GM12892 (cell line): ENCODE data around the gene SELENOP. TPM values are rescaled to one million over a fixed set of nuclear protein-coding genes. Genes with fewer than 3 reads are reported as not detected.
"Not testable (repeated sequence)": the region's sequence is repeated elsewhere in the genome, so short reads cannot be mapped to it uniquely, and the experiment has no call there.

Experiments
- DNase-seq: peaks from one replicate; pipeline ENCODE4 v3.0.0; 2011; ENCODE audit not compliant: insufficient read length
- FAIRE-seq: peaks from 2 replicates; lab custom pipeline; 2011; peaks lifted over from hg19 to GRCh38; lab: Jason Lieb, UNC
- POLR2A ChIP-seq: IDR thresholded peaks from 2 replicates; pipeline ENCODE4 v1.6.1; 2011; ENCODE audit warnings: low read depth, low read length, control low read depth
- POLR2AphosphoS5 ChIP-seq: IDR thresholded peaks from 2 replicates; pipeline ENCODE4 v1.6.1; 2011; ENCODE audit warnings: low read depth, low read length, control low read depth
- TAF1 ChIP-seq: IDR thresholded peaks from 2 replicates; pipeline ENCODE4 v1.6.1; 2011; ENCODE audit warnings: low read depth, mild to moderate bottlenecking, control low read depth, low read length, borderline replicate concordance
- polyA plus RNA-seq: library from polyadenylated mRNA; unstranded; fragments of >200 nt; gene quantifications from one replicate; pipeline ENCODE4 v1.2.1, GENCODE V29; 2012; ENCODE audit warnings: missing spikeins, inconsistent platforms; ENCODE audit not compliant: missing spikeins

SELENOP gene, protein sequence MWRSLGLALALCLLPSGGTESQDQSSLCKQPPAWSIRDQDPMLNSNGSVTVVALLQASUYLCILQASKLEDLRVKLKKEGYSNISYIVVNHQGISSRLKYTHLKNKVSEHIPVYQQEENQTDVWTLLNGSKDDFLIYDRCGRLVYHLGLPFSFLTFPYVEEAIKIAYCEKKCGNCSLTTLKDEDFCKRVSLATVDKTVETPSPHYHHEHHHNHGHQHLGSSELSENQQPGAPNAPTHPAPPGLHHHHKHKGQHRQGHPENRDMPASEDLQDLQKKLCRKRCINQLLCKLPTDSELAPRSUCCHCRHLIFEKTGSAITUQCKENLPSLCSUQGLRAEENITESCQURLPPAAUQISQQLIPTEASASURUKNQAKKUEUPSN
- polyA plus RNA-seq, result 0.98 TPM

- FAIRE-seq (no peak), DNase-seq (no peak)
- TF ChIP-seq POLR2A (no peak), POLR2AphosphoS5 (no peak), TAF1 (no peak)
These were observed at the start of gene SELENOP for GRCh38 chr5:42811591-42812446. SELENOP (minus strand) TSS chr5:42811892; CDS start chr5:42808353, 3,539 bp downstream.

GRCh38 chr5:42858687-42859086 is 47.0 kb upstream of the SELENOP start:
- no peak for FAIRE-seq
- no peak for DNase-seq
- no peak for TF ChIP-seq POLR2AphosphoS5
- no peak for TF ChIP-seq TAF1
- TF ChIP-seq POLR2A, result no peak

DNA sequence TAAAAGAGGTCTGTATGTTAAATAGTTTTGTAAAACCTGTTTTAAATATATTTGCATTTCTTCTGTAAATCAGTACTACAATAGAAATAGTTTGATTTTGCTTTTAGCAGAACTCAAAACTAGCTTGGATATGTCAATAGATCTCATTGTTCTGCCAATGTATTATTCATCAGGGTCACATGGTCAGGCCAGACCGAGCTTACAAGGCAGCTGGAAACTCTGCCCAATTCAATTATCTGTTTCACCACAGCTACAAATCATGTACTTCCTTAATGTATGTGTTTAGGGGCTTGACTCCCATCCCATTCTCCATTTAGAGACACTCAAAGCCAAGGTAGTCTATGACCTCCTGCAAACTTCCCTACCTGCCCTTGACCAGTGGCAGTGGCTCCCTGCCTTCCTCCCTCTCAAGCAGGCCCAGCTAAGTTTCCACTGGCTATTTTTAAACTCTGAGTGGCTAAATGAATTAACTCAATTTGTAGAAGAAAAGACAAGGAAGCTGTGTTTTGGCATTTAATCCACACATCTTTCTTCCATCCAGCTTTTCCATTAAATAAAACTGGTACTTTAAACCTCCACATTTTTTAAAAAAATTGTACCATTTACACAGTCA is 46.4 kb upstream of the SELENOP start:
- FAIRE-seq (no peak), DNase-seq (no peak)
- TF ChIP-seq POLR2A (no peak), TAF1 (no peak), POLR2AphosphoS5 (no peak)

- DNase-seq (no peak), FAIRE-seq (no peak)
- TF ChIP-seq POLR2A (no peak), TAF1 (no peak), POLR2AphosphoS5 (no peak)
These were observed 44.1 kb upstream of the SELENOP start for GRCh38 chr5:42855811-42856210.

DNA sequence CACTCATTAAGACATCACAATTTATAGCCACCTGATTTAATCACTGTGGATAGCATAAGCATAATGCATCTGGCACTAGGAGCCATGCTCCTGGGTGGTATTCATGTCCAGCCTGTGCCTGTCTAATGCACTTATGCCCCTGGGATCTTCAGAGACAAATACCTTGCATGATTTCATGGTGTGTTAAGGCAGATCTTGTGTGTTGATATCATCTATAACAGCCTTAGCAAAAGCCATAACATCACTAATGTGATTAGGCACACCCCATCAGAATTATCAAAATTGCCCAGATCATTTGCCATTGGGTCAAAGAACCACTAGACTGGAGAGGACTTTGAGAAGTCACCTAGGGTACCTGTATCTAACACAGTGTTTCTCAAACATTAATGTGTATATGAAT is 43.7 kb upstream of the SELENOP start:
- no peak for FAIRE-seq
- DNase-seq, result no peak
- no peak for TF ChIP-seq POLR2A
- TF ChIP-seq POLR2AphosphoS5, result no peak
- TF ChIP-seq TAF1, result no peak

- no peak for TF ChIP-seq POLR2AphosphoS5
- TF ChIP-seq TAF1, result no peak
- no peak for TF ChIP-seq POLR2A
- DNase-seq (no peak), FAIRE-seq (no peak)
These were observed 43.1 kb upstream of the SELENOP start for GRCh38 chr5:42854795-42855194.

DNA sequence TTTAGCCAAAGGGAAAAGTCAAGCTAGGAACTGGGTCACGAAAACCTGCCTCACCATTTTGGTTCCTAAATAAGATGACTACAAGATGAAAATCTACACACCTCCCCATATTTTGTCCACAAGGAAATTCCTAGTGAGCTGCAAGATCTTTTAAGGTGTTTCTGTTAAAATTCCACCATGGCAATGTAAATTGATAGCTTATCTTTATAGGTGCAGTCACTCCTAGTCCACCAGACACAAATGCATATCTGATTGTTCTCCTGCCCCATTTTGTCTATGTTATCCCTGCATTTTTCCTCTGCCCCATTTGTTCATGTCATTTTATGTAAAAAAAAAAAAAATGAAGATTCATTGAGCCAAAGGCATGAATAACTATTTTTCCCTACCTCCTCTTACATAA is 41.1 kb upstream of the SELENOP start:
- DNase-seq (no peak), FAIRE-seq (no peak)
- TF ChIP-seq TAF1, result no peak
- TF ChIP-seq POLR2A, result no peak
- no peak for TF ChIP-seq POLR2AphosphoS5

DNA sequence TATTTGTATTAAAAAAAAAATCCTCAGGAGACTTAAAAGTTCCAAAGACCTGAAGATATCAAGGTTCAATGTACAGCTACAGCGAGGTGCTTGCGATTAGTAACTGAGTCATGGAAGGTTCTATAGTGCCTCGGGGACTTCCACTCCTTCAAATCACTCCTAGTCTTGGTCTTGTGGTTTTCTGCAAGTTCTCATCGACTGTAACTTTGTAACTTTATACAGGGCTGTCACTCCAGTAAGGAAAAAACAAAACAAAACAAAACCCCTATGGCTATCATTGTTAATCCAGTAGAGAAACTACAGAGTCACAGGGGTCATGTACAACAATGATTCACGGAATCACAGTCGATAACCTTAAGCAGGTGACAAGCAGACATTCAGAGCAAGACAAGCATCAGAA is 39.8 kb upstream of the SELENOP start:
- DNase-seq, result no peak
- no peak for FAIRE-seq
- TF ChIP-seq POLR2AphosphoS5 (no peak), TAF1 (no peak), POLR2A (no peak)

DNA sequence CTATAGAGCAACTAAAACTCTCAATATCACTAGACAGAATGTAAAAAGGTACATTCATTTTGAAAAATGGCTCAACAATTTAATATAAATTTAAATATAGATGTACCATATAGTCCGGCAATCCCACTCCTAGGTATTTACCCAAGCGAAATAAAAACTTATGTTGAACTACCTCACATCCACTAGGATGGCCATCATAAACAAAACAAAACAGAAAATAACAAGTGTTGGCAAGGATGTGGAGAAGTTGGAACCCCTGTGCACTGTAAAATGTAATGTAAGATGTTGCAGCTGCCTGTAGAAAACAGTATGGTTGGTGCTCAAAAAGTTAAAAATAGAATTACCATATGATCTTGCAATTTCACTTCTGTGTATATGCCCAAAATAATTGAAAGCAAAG is 36.9 kb upstream of the SELENOP start:
- no peak for DNase-seq
- TF ChIP-seq POLR2A (no peak), POLR2AphosphoS5 (no peak), TAF1 (no peak)
- no peak for FAIRE-seq

- not testable (repeated sequence) for DNase-seq, FAIRE-seq
These were observed 32.7 kb upstream of the SELENOP start for GRCh38 chr5:42844408-42844807.

DNA sequence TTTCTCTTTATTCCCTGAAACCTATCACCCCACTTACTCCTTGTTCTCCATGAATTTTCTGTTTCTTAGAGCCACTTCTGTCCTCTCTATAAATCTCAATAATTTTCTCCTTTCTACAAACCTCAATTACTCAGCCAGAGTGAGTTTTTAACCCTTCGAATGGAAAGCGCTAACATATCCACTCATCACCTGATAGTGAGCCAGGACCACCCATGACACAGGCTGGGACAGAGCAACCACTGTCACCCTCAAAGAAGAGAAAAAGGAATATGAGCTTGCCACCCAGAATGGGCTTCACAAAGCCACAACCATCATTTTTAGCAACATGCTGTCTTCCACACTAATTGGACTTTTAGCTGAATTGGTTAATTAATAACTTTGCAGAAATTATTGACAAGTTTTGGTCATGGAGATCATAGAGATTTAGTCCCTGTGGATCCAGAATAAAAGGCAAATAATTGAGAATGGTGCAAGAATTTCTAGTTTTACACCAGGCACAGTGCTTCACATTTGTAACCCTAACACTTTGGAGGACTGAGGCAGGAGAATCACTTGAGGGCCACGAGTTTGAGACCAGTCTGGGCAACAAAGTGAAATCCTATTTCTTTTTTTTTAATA is 32.1 kb upstream of the SELENOP start:
- no peak for TF ChIP-seq TAF1
- no peak for TF ChIP-seq POLR2A
- no peak for TF ChIP-seq POLR2AphosphoS5
- FAIRE-seq (no peak), DNase-seq (no peak)
